Thoracic aorta (tissue), 2 donors: ENCODE results near the gene PRKD2. TPM values are rescaled to one million over a fixed set of nuclear protein-coding genes. Genes with fewer than 3 reads are reported as not detected.

ENCODE experiments used
- ATAC-seq: fragments of 150-250 bp; one replicate; pipeline ENCODE4 v1.8.0; 2017; ENCODE audit warnings: low read depth; ENCODE audit not compliant: insufficient number of reproducible peaks, low FRiP score
- DNase-seq: peaks from one replicate; pipeline ENCODE4 v3.0.0-alpha.2; 2020; ENCODE audit warnings: low spot score
- H3K27ac ChIP-seq, 2 donors: fragments of 200-600 bp; sonication (generic); 1 replicate in 1 of 2; 2 replicates in 1 of 2; pipeline ENCODE4 v1.5.1; 2016; ENCODE audit warnings: mild to moderate bottlenecking in 2 of 2, moderate library complexity in 2 of 2
- H3K27me3 ChIP-seq: fragments of 200-600 bp; sonication (generic); replicated peaks from 2 replicates; pipeline ENCODE4 v1.6.0; 2016; ENCODE audit warnings: mild to moderate bottlenecking; ENCODE audit not compliant: insufficient read depth
- H3K36me3 ChIP-seq: fragments of 200-600 bp; sonication (generic); one replicate; pipeline ENCODE4 v1.5.1; 2016
- H3K4me1 ChIP-seq, 2 donors: fragments of 200-600 bp; sonication (generic); 1 replicate in 1 of 2; 2 replicates in 1 of 2; pipeline versions ENCODE4 v1.5.1 to v1.6.0; 2016; ENCODE audit warnings: low read depth in 2 of 2, mild to moderate bottlenecking in 1 of 2; ENCODE audit not compliant: control insufficient read depth in 1 of 2
- H3K4me3 ChIP-seq: fragments of 200-600 bp; sonication (generic); 2 replicates; pipeline ENCODE4 v1.5.1; 2016; ENCODE audit warnings: mild to moderate bottlenecking
- H3K9me3 ChIP-seq: fragments of 200-600 bp; sonication (generic); 2 replicates; pipeline ENCODE4 v1.5.1; 2016
- CTCF ChIP-seq: fragments of 200-600 bp; sonication (generic); IDR thresholded peaks from one replicate; pipeline ENCODE4 v1.5.1; 2019; ENCODE audit warnings: antibody characterized with exemption
- total RNA-seq, 2 donors: library from RNA; depleted of rRNA; stranded (reverse); fragments of >200 nt; gene quantifications; one replicate each; pipeline versions ENCODE4 v1.1.0 to v1.2.3, GENCODE V29; 2016

Gene PRKD2
- total RNA-seq, 2 donors from 2014 or later, result 21.4 to 53.6 TPM

GRCh38 chr19:46755077-46755852 lies 38.4 kb upstream of the PRKD2 start:
- Histone ChIP-seq H3K27me3 (no peaks in the 10 kb centered on the region), H3K27ac (peak overlapping the region; percentile 64), H3K4me1 (peaks cover 8 to 22% of the 10 kb centered on the region in 2 donors), H3K4me3 (peak overlapping the region; percentile 21), H3K9me3 (no peaks in the 10 kb centered on the region), H3K36me3 (peaks cover 8% of the 10 kb centered on the region)
- ATAC-seq (peak; percentile 15), DNase-seq (no peak)
- no peak for TF ChIP-seq CTCF

- Histone ChIP-seq H3K36me3 (peaks cover 8% of the 10 kb centered on the region), H3K4me3 (no peak overlapping the region), H3K27me3 (no peaks in the 10 kb centered on the region), H3K4me1 (peaks cover 8 to 22% of the 10 kb centered on the region in 2 donors), H3K27ac (peak overlapping the region in 1 of 2 donors; percentile 14), H3K9me3 (no peaks in the 10 kb centered on the region)
- TF ChIP-seq CTCF, result no peak
- DNase-seq (no peak), ATAC-seq (no peak)
These were observed 36.7 kb upstream of the PRKD2 start for GRCh38 chr19:46753420-46754155.

- Histone ChIP-seq H3K4me3 (no peak overlapping the region), H3K27ac (no peak overlapping the region), H3K4me1 (peaks cover 15 to 23% of the 10 kb centered on the region in 2 donors), H3K27me3 (no peaks in the 10 kb centered on the region), H3K36me3 (no peaks in the 10 kb centered on the region), H3K9me3 (no peaks in the 10 kb centered on the region)
- ATAC-seq, result no peak
- no peak for DNase-seq
- TF ChIP-seq CTCF, result peak; percentile 67
These were observed 31.6 kb upstream of the PRKD2 start for GRCh38 chr19:46748325-46749109.

- DNase-seq, result no peak
- peak within 1 kb of the TSS; percentile 61 to 75 for H3K27ac ChIP-seq
- peak; percentile 32 for ATAC-seq
- peaks cover 22 to 32% of the 10 kb centered on the region in 2 donors for H3K4me1 ChIP-seq
- H3K36me3 ChIP-seq, result no peaks in the 10 kb centered on the region
- no peaks in the 10 kb centered on the region for H3K27me3 ChIP-seq
- no peaks in the 10 kb centered on the region for H3K9me3 ChIP-seq
- peak within 1 kb of the TSS; percentile 86 for H3K4me3 ChIP-seq
- no peak for TF ChIP-seq CTCF
These were observed 29.6 kb upstream of the PRKD2 start, which contains the start of gene STRN4 for GRCh38 chr19:46746281-46747057. TSS of gene STRN4 (minus strand) at chr19:46746450. CDS start at chr19:46746430, 20 bp downstream.
